T-helper 9 cell (primary cell): ENCODE results near the gene COQ10B.
"Not testable (repeated sequence)": the region's sequence is repeated elsewhere in the genome, so short reads cannot be mapped to it uniquely, and the experiment has no call there.

Experiments used
- DNase-seq: peaks from one replicate; pipeline ENCODE4 v3.0.0-alpha.2; 2020

The COQ10B gene

DNA sequence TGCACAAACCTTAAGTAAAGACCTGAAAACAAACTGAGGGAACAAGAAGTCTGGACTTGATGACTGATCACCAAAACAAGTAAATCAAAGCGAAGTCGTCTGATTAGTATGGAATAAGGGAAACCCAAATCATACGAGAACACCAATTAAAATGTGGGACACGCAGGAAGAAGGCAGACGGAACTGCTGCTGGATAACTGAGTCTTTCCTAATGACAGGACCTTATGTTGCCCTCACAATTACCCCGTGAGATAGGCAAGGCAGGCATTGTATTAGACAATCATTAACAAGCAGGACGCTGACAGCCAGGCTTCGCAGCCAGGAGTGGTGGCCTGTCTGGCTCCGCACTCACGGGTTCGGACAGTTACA is 614 bp upstream of the COQ10B start:
- DNase-seq = no peak

DNA sequence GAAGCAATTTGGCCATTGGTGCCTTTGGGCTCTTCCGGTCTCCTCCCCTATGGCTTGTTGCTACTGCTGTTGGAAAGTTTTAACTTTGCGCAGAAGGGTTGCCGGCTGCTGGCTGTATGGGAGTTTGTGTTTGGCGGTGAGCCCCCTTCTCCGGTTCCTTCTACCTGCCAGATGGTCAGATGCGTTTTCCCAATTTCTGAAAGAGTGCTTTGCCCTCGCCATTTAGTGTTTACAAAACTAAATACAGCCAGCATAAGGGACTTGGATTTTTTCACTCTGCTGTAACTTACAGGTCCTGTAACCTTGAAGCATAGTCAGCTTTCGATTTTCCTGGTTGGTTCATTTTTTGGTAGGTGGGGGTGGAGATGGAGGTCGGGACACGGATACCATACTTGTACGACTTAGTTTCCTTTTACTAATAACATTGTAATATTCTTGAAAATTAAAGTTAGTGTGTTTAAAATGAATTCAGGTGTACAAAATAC is 604 bp downstream of the COQ10B start:
- no peak for DNase-seq

DNA sequence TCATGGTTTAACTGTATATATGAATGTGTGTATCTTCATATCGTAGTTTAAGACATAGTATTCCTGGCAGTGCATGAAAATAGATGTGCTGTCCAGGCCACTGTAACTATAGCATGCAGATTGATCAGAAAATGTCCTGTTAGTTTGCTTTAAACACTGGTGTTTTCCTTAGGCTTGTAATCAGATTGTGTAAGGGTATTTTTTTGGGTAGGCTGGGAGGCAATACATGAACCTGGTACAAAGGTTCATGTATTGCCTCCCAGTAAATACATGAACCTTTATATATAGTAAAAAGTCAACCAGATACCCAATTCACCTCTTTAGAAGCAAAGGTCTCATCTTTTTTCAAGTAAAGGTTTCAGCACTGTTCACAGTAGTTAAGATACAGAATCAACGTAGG is 1.6 kb downstream of the COQ10B start:
- no peak for DNase-seq

DNA sequence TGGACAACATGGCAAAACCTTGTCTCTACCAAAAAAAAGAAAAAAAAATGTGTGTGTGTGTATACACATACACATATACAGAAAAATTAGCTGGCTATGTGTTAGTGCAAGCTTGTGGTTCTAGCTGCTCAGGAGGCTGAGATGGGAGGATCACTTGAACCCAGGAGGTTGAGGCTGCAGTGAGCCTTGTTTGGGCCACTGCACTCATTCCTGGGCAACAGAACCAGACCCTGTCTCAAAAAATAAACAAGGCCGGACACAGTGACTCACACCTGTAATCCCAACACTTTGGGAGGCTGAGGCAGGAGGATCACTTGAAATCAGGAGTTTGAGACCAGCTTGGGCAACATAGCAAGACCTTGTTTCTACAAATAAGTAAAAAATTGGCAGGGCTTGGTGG is 2.1 kb downstream of the COQ10B start:
- no peak for DNase-seq

DNA sequence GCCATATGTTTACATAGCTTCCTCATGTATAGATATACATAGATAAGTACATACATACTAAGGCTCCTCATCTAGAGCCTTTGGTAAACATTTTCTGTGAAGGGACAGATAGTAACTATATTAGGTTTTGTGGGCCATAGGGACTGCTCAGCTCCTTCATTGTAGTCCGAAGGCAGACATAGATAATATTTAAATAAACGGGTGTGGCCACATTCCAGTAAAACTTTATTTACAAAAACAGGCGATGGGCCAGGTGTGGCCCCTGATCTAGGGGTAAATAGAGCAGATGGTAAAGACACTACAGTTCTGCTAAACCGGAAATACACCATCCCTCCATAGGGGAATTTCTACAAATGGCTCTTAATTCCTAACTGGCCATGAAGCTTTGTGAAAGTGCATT is 7.3 kb downstream of the COQ10B start:
- no peak for DNase-seq

DNA sequence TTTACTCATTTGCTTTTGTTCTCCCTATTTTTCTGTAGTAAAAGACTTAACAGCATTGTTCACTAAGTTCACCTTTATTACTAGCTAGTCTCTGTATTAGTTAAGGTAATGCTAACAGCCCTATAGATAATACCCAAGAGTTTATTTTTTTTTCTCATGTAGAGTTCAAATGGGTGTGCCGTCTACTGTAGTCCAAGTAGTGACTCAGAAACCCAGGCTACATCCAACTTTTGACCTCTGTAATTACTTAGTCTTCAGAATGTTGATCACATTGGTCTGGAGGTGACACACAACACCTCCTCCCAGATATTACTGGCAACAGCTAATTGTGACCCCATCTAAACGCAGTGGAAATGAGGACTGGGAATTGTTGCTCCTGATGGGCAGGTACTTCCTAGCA is 7.7 kb downstream of the COQ10B start:
- DNase-seq = no peak

DNA sequence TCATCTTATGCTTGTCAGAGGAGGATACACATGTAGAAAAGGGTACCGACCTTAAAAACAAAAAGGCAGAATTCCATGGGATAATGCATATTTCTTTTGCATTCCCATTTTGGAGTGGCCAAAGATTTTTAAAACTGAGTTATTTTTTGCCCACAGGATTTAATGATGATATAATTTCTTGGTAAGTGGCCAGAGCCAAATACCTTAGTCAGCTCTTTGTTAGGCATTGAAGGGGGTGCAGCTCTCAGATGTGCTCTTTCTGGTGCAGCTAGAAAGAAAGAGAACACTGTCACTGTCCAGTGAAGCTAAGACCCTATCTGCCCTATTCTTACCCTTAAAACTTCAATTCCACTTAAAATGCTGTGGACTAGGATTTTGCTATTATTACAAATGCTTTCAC is 10.8 kb downstream of the COQ10B start:
- DNase-seq = no peak

DNA sequence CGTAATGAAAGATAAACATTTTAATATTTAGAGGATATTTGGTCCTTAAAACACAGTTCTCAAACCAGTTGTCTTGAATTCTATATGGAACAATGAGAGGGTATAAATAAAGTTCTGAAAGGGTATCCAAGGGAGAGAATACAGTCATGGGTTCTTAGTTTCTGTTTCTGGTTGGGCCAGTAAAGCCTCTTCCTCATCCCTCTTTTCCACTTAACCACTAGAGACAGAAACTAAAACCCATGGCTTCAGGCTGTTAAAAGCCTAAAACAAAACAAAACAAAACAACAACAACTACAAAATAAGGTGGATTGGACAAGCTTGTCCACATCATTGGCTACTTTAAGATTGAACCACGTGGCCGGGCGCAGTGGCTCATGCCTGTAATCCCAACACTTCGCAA is 18.8 kb downstream of the COQ10B start:
- DNase-seq = no peak

DNA sequence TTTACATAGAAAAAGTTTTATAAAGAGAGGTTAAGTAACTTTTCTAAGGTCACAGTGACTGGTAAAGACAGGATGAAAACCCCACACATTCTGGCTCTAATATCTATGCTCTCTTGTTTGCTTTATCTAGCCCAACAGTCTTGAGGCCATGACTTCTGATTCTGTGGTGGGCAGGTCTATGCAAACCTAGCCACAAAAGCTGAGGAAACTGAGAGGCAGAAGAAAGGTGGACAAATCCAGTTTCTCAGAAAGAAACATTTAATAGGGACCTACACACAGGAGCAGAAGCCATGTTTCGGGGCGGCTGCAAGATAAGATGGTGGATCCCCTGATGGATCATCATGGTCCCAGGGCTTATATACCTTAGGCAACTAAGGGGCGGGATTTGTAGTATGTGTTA is 24.4 kb downstream of the COQ10B start:
- no peak for DNase-seq

DNA sequence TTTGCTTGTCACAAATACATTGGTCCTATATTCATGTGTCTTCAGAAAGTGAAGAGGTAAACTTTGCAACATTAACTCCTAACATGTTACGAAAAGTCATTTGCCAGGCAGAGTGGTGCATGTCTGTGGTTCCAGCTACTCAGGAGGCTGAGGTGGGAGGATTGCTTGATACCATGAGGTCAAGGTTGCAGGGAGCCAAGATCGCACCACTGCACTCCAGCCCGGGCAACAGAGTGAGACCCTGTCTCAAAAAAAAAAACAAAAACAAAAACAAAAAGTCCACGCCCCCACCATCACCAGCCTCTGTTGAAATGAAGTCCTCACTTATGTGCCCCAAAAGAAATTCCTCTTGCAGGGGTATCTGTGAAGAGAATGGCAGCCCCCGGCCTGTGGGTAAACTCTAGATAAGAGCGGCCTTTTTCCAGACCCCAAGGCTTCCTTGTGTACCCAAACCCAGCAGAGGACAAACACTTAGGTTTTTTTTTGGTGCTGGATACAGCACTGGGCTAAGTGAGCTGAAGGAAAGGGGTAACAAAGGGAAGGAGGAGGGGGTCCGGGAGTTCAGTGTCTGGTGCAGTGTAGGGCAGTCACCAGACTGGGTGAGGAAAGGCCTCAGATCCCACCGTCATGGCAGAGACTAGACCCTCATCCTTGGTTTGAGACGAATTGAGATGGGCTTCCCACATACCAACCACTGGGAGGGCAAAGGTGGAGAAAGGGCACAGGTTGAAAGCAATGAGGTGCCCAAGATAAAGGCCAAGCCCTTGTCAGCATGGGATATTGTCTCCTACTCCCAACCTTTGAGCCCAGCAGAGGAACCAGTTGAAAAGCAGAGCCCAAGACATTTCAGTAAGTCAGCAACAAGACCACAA is 27.0 kb downstream of the COQ10B start:
- no peak for DNase-seq

DNA sequence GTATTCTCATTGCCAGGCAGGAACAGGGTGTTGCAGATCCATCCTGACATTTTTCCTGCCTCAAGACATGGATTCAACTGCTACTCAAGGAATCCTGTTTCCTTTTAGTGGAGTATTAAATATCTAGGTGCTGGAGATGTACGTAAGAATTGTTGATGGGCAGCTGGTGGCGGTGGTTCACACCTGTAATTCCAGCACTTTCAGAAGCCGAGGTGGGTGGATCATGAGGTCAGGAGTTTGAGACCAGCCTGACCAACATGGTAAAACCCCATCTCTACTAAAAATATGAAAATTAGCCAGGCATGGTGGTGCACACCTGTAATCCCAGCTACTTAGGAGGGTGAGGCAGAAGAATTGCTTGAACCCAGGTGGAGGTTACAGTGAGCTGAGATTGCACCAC is 30.9 kb downstream of the COQ10B start:
- not testable (repeated sequence) for DNase-seq

DNA sequence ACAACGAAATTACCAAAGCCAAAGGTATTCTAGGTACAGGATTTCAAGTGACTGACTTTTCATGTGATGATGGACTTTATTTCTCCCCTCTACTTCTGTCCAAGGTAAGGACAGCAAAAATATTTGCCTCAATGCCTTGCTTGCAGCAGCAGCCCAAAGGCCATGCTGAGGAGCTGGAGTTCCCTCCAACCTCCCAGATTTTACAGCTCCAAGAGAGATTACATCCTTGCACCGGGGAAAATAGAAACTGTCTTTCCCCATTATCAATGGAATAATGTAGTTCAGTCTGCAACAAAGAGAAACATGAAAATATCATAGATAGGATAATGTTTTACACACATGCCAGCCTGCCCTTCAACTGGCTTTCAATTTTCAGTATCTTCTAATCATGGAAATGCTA is 32.8 kb downstream of the COQ10B start:
- no peak for DNase-seq

DNA sequence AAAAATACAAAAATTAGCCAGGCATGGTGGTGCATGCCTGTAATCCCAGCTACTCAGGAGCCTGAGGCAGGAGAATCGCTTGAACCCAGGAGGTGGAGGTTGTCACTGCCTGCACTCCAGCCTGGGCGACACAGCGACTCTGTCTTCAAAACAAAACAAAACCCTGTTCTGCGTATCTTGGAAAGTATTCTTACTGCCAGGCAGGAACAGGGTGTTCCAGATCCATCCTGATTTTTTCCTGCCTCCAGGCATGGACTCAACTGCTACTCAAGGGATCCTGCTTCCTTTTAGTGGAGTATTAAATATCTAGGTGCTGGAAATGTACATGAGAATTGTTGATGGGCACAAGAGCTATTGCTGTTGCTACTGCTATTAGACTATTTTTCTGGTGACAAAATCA is 34.0 kb downstream of the COQ10B start:
- no peak for DNase-seq

DNA sequence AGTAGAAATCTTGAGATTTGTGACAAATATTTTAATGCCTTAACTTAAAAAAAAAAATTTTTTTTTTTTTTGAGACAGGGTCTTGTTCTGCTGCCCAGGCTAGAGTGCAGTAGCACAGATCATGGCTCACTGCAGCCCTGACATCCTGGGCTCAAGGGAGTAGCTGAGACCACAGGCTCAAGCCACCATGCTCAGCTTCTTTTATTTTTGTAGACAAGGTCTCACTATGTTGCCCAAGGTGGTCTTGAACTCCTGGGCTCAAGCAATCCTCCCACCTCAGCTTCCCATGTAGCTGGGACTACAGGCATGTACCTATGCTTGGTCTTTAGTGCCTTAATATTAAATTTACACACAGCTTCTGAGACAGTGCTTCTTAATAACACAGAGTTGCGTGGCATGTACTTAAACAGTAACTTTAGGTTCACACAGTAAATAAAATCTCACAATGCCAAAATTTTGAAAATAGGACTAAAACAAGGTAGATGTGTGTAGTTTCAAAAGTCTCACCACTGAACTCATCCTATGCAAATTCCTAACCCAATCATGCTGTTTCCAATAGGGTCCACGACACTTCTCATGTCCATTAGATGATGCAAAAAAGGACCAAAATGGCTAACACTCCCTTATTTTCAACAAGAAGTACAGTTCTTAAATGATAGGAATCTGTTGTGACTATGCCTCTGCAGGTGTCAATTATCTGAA is 42.2 kb downstream of the COQ10B start:
- no peak for DNase-seq

DNA sequence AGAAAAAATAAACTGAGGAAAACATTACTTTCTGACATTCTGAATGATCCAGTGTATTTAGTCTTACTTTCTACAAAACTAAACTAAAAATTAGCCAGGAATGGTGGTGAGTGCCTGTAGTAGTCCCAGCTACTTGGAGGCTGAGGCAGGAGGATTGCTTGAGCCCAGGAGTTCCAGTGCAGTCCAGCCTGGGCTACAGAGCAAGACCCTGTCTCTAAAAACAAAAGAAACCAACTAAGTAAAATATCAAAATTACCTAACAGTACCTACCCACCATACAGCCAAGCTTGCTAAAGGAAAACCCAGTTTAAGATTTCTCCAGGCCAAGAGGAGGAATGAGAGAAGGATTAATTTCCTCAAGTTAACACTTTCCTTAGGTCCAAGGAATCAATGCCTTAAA is 43.3 kb downstream of the COQ10B start:
- no peak for DNase-seq

DNA sequence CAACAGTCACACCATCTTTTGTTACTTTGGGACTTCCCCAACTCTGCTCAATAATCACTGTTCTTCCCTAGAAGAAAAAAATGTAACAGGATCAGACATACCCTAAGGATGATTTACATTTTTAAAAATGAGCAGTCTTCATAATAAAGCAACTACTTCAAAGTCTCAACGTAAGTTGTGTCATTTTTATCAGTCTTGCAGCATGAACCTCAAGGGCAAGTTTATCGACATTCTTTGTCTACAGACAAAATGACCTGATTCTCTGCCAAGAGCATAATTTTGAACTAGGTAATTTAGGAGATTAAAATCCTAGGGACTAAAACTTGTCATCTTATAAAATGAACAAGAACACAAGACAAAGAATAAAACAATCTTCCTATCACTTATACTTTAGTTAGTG is 44.0 kb downstream of the COQ10B start:
- DNase-seq = no peak

DNA sequence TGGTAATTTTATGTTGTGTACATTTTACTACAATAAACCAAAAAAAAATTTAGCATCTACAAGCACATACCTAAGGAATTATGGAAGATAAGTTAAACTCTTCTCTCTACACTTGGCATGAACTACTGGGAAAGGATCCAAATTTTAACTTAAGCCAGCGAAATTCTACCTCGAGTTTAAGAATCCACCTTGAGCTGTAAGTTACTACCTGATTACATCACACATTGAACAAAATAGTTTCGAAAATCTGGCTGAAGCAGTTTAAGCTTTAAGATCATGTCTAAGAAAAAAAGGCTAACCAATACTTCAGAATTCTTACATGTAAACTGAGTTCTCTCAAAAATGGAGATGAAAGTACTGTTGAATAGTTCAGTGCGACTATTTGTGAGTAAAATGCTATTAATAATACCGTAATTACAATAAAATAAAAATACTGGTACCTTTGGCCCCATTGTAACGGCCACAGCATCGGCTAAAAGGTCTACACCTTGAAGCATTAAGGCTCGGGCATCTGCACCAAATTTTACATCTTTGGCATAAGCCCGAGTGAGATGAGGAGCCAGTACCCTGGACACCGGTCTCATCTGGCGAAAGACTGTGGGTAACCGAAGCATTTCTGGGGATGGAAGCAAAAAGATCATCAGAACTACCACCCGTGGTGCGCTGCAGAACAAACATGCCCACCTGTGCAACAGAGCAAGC is 45.0 kb downstream of the COQ10B start:
- no peak for DNase-seq

DNA sequence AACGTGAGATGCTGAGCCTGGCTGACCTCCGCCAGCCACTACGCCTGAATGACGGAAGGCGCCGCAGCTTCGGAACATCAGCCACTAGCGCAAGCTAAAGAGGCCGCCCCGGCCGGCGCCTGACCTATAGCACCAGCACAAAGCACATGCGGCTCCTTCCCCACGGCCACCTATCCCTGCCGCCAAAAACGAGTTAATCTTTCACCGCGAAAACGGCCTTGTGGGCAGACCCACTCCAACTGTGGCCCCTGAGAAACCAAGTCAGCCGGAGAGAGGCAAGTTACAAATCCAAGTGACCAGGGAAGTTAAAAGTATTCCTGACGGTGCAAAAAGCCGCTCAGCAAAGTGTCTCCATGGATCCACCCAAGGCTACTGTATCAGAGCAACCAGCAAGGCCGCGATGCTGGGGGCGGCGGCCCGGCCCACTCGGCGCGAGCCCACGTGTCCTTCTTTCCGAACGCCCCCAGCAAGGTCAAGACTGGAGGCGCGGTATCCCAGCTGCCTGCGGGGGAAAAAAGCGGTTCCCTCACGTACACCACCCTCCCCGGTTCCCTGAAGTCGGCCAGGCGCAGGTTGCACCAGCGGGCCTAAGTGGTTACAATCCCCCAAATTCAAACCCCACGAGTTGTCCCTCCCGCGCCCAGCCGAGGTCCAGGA is 45.7 kb downstream of the COQ10B start:
- DNase-seq = peak; percentile 36

DNA sequence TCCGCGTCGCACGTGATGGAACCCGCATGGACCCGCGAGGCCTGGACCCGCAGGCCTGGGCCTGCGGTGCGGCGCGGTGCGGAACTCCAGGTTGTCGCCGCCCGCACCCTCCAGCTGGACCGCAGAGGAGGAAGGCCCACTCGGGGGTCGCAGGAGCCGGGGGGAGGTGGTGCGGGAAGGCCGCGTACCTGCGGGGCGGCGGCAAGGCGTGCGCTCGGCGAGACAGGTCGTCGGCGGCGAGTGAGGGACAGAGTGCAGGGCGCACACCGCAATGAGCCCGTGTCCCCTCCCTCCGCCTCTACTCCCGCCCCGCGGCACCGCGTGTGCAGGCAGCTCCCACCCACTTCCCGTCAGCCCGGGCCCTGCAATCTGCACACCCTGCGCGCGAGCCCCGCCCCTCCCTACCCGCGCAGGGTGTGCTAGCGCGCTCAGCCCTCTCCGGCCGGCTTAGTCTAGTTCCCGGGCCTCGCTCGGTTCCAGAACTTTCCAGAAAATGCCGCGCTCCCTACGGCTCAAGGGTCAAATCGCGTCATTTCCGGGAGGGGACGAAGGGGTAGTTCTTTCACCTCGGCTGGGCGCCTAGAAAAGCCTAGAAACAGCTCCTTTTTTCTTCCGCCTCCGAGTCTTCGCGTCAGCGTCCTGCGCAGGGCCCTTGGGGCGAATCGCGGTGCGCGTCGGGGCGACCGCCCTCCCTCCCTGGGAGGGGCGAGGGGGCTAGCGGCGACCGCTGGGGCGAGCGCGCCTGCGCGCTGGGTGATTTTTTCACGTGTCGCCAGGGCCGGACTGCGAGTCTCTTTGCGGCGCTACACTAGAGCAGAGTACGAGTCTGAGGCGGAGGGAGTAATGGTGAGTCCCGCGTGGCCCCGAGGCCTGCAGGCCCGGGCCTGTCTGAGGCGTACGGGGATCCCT is 46.5 kb downstream of the COQ10B start, which contains the start of the genes HSPD1 and HSPE1:
HSPD1 (minus strand) TSS at position 247 of the 909 bp plus-strand sequence. CDS start 992 bp downstream, outside the sequence.
HSPE1 (plus strand) TSS at position 786 of the 909 bp plus-strand sequence; CDS start at position 844, 58 bp downstream.
- DNase-seq = peak; percentile 93

DNA sequence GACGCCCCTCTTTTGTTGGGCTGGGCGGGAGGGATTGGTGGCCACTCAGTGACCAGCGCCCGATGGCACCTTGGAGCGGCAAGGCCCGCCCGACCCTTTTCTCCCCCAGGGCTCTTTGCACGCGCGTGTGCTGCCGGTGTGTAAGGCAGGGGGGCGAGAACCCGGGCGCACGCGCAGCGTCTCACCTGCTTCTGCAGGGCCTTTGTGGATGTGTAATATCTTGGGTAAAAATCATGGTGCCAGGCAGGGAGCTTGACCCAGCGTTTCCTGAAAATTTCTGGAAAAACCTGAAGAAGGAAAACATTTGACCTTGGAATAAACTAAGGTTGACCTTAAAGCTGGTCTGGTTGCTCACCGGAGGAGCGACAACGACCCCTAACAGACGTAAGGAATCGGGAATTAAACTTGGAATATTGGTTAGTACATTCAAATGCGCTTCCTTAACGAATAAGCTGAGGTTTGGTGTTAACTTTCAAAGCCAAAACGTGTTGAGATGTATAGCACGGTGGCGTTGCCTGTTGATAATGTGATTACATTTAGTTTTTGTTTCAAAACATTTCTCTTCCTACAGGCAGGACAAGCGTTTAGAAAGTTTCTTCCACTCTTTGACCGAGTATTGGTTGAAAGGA is 47.3 kb downstream of the COQ10B start:
- no peak for DNase-seq

DNA sequence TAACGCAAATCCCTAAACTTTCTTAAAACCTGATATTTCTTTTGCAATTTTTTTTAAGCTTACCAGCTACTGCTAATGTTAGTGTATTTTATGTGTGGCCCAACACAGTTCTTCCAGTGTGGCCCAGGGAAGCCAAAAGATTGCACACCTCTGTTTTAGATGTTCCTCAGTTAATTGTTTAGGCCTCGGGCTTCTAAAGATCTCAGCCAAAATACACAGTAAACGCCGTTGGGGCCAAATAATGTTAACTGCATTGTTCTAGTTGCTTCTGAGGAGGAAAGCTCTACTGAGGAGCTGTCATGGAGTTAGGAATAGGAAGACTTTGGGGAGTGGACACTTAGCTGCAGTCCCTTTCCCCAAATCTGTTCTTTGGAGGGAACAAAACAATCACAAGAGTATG is 48.8 kb downstream of the COQ10B start:
- DNase-seq = no peak
